ENCODE measurements around the gene IBA57.

GRCh38 chr1:228151180-228151925, 14.3 kb upstream of the IBA57 start:
- TF ChIP-seq CTCF (IDR thresholded peaks at IDR 0.05) (no peak), ZFX (IDR thresholded peaks at IDR 0.05; ENCODE audit: borderline replicate concordance) (no peak)

Data from 22Rv1 (cell line).